Measurements from ENCODE around the gene UBE2G2. TPM values are rescaled to one million over a fixed set of nuclear protein-coding genes. Genes with fewer than 3 reads are reported as not detected.

Gene UBE2G2
- total RNA-seq, 1 donor from 2014 or later = 67.4 TPM

- Histone ChIP-seq H3K27me3 (ENCODE audit: control insufficient read depth, insufficient read depth, low read length) (no peaks in the 10 kb centered on the region), H3K36me3 (ENCODE audit: control insufficient read depth, insufficient read depth, low read length) (peaks cover 14% of the 10 kb centered on the region), H3K4me3 (ENCODE audit: low read depth, low read length) (no peak overlapping the region)
- FAIRE-seq = no peak
- TF ChIP-seq CTCF (IDR thresholded peaks at IDR 0.05; ENCODE audit: insufficient read depth, low read length, severe bottlenecking) = no peak
- DNase-seq (ENCODE audit: low read depth) = no peak
Measured at GRCh38 chr21:44847261-44848056, 45.8 kb upstream of the UBE2G2 start.

- Histone ChIP-seq H3K4me3 (ENCODE audit: low read depth, low read length) (no peak overlapping the region), H3K36me3 (ENCODE audit: control insufficient read depth, insufficient read depth, low read length) (peaks cover 12% of the 10 kb centered on the region), H3K27me3 (ENCODE audit: control insufficient read depth, insufficient read depth, low read length) (no peaks in the 10 kb centered on the region)
- DNase-seq (ENCODE audit: low read depth) (peak; percentile 48), FAIRE-seq (no peak)
- no peak for TF ChIP-seq CTCF (IDR thresholded peaks at IDR 0.05; ENCODE audit: insufficient read depth, low read length, severe bottlenecking)
Measured at GRCh38 chr21:44846485-44847260, 45.1 kb upstream of the UBE2G2 start.

GRCh38 chr21:44846224-44846484 is 44.5 kb upstream of the UBE2G2 start:
- Histone ChIP-seq H3K4me3 (ENCODE audit: low read depth, low read length) (peak overlapping the region; percentile 28), H3K27me3 (ENCODE audit: control insufficient read depth, insufficient read depth, low read length) (no peaks in the 10 kb centered on the region), H3K36me3 (ENCODE audit: control insufficient read depth, insufficient read depth, low read length) (peaks cover 12% of the 10 kb centered on the region)
- DNase-seq (ENCODE audit: low read depth) = no peak
- no peak for TF ChIP-seq CTCF (IDR thresholded peaks at IDR 0.05; ENCODE audit: insufficient read depth, low read length, severe bottlenecking)
- FAIRE-seq = no peak

- FAIRE-seq = no peak
- TF ChIP-seq CTCF (IDR thresholded peaks at IDR 0.05; ENCODE audit: insufficient read depth, low read length, severe bottlenecking) = peak; percentile 57
- peak; percentile 19 for DNase-seq (ENCODE audit: low read depth)
- Histone ChIP-seq H3K27me3 (ENCODE audit: control insufficient read depth, insufficient read depth, low read length) (no peaks in the 10 kb centered on the region), H3K36me3 (ENCODE audit: control insufficient read depth, insufficient read depth, low read length) (peaks cover 9% of the 10 kb centered on the region), H3K4me3 (ENCODE audit: low read depth, low read length) (peak overlapping the region; percentile 28)
Measured at GRCh38 chr21:44845418-44846223, 44.0 kb upstream of the UBE2G2 start.

- TF ChIP-seq CTCF (IDR thresholded peaks at IDR 0.05; ENCODE audit: insufficient read depth, low read length, severe bottlenecking) = no peak
- DNase-seq (ENCODE audit: low read depth) (no peak), FAIRE-seq (no peak)
- Histone ChIP-seq H3K36me3 (ENCODE audit: control insufficient read depth, insufficient read depth, low read length) (peaks cover 3% of the 10 kb centered on the region), H3K27me3 (ENCODE audit: control insufficient read depth, insufficient read depth, low read length) (no peaks in the 10 kb centered on the region), H3K4me3 (ENCODE audit: low read depth, low read length) (no peak overlapping the region)
Measured at GRCh38 chr21:44844256-44844655, 42.6 kb upstream of the UBE2G2 start.

Data from bronchial epithelial cell (primary cell).